CD4-positive, CD25-positive, alpha-beta regulatory T cell (primary cell): ENCODE results near the gene RGL4. TPM values are rescaled to one million over a fixed set of nuclear protein-coding genes. Genes with fewer than 3 reads are reported as not detected.
"Not testable (repeated sequence)": the region's sequence is repeated elsewhere in the genome, so short reads cannot be mapped to it uniquely, and the experiment has no call there.

ENCODE experiments used
- ATAC-seq, 2 donors: fragments of 150-1000 bp; cut with Tn5 transposase; one replicate each; pipeline ENCODE4 v1.10.0; 2021; ENCODE audit warnings: low read depth in 2 of 2, moderate number of reproducible peaks in 2 of 2, moderate library complexity in 1 of 2
- DNase-seq, 3 donors: peaks; one replicate each; pipeline versions ENCODE4 v3.0.0 to v3.0.0-alpha.2; 2012 to 2022; ENCODE audit warnings: mixed read lengths in 1 of 3
- H3K27ac ChIP-seq: one replicate; pipeline ENCODE4 v1.7.0; 2013; ENCODE audit warnings: mild to moderate bottlenecking, low read length; ENCODE audit not compliant: insufficient read depth, poor library complexity, severe bottlenecking
- H3K27me3 ChIP-seq: one replicate; pipeline ENCODE4 v1.7.0; 2013; ENCODE audit warnings: low read length; ENCODE audit not compliant: control insufficient read depth, insufficient read depth
- H3K36me3 ChIP-seq: one replicate; pipeline ENCODE4 v1.7.0; 2013; ENCODE audit warnings: mild to moderate bottlenecking, low read length, moderate library complexity; ENCODE audit not compliant: control insufficient read depth, insufficient read depth
- H3K4me1 ChIP-seq: 2 replicates; pipeline ENCODE4 v1.7.0; 2013; ENCODE audit warnings: mild to moderate bottlenecking, low read length; ENCODE audit not compliant: insufficient read depth, control insufficient read depth, poor library complexity, severe bottlenecking
- H3K4me3 ChIP-seq: one replicate; pipeline ENCODE4 v1.7.0; 2013; ENCODE audit warnings: low read depth, mild to moderate bottlenecking, low read length, moderate library complexity
- H3K9me3 ChIP-seq, 2 experiments: 1 replicate in 1 of 2; 2 replicates in 1 of 2; pipeline ENCODE4 v1.7.0; 2013; ENCODE audit warnings: low read length in 2 of 2, mild to moderate bottlenecking in 1 of 2, moderate library complexity in 1 of 2; ENCODE audit not compliant: control insufficient read depth in 2 of 2
- H3K27ac Mint-ChIP-seq, 3 donors: one replicate each; pipeline ENCODE4 v1.8.0; 2020 to 2022; ENCODE audit warnings: mild to moderate bottlenecking in 3 of 3, mixed read lengths in 3 of 3, moderate library complexity in 2 of 3
- H3K27me3 Mint-ChIP-seq: one replicate; pipeline ENCODE4 v1.8.0; 2022; ENCODE audit warnings: mild to moderate bottlenecking, mixed read lengths
- H3K36me3 Mint-ChIP-seq: one replicate; pipeline ENCODE4 v1.8.0; 2020; ENCODE audit warnings: mixed read lengths
- H3K4me1 Mint-ChIP-seq, 4 donors: one replicate each; pipeline ENCODE4 v1.8.0; 2020 to 2022; ENCODE audit warnings: mixed read lengths in 4 of 4, mild to moderate bottlenecking in 1 of 4
- H3K4me3 Mint-ChIP-seq, 4 donors: one replicate each; pipeline ENCODE4 v1.8.0; 2020 to 2022; ENCODE audit warnings: mild to moderate bottlenecking in 4 of 4, mixed read lengths in 4 of 4, moderate library complexity in 3 of 4
- H3K9me3 Mint-ChIP-seq, 7 donors: one replicate each; pipeline ENCODE4 v1.8.0; 2020 to 2022; ENCODE audit warnings: mixed read lengths in 7 of 7, mild to moderate bottlenecking in 3 of 7, moderate library complexity in 2 of 7
- polyA plus RNA-seq, 4 donors: library from polyadenylated mRNA; unstranded; fragments of 300-500 nt; fragmentation: Illumina TruSeq; gene quantifications; one replicate each; pipeline ENCODE4 v1.2.3, GENCODE V29; 2021
- total RNA-seq: library from RNA; stranded (reverse); gene quantifications from one replicate; pipeline ENCODE4 v1.2.3, GENCODE V29; 2022

RGL4 gene
- total and polyA plus RNA-seq, 5 donors from 2014 or later, result 22.1 to 85.0 (median 82.7) TPM

- Histone ChIP-seq H3K9me3 (no peaks in the 10 kb centered on the region), H3K4me3 (no peak overlapping the region), H3K36me3 (peaks cover 19% of the 10 kb centered on the region), H3K27me3 (no peaks in the 10 kb centered on the region), H3K4me1 (no peaks in the 10 kb centered on the region), H3K27ac (no peak overlapping the region)
- H3K4me1 Mint-ChIP-seq, result peaks cover 0 to 2% (median under 1%) of the 10 kb centered on the region in 4 donors
- no peak overlapping the region for H3K27ac Mint-ChIP-seq
- DNase-seq (no peak), ATAC-seq (no peak)
- H3K9me3 Mint-ChIP-seq, result peaks cover 0 to 1% (median 0%) of the 10 kb centered on the region in 7 donors
- H3K27me3 Mint-ChIP-seq, result no peaks in the 10 kb centered on the region
- H3K4me3 Mint-ChIP-seq, result no peak overlapping the region
- H3K36me3 Mint-ChIP-seq, result peaks cover 27% of the 10 kb centered on the region
Measured at GRCh38 chr22:23657727-23658126, 33.1 kb upstream of the RGL4 start.

- not testable (repeated sequence) for H3K4me3 Mint-ChIP-seq, H3K27me3 Mint-ChIP-seq, H3K27ac Mint-ChIP-seq, H3K27ac ChIP-seq, H3K9me3 ChIP-seq, H3K4me1 ChIP-seq, ATAC-seq, H3K4me3 ChIP-seq, H3K9me3 Mint-ChIP-seq, H3K27me3 ChIP-seq, DNase-seq, H3K4me1 Mint-ChIP-seq
- peaks cover 19% of the 10 kb centered on the region for H3K36me3 ChIP-seq
- peaks cover 34% of the 10 kb centered on the region for H3K36me3 Mint-ChIP-seq
Measured at GRCh38 chr22:23660381-23660780, 30.4 kb upstream of the RGL4 start.

- Histone ChIP-seq H3K27me3 (no peaks in the 10 kb centered on the region), H3K36me3 (no peaks in the 10 kb centered on the region), H3K4me3 (no peak overlapping the region), H3K9me3 (no peaks in the 10 kb centered on the region), H3K27ac (no peak overlapping the region), H3K4me1 (no peaks in the 10 kb centered on the region)
- Mint-ChIP-seq H3K4me1 (peaks cover 0 to 4% (median under 1%) of the 10 kb centered on the region in 4 donors), H3K27me3 (no peaks in the 10 kb centered on the region), H3K4me3 (no peak overlapping the region), H3K36me3 (peaks cover 17% of the 10 kb centered on the region), H3K9me3 (peaks cover 0 to 2% (median 0%) of the 10 kb centered on the region in 7 donors), H3K27ac (peak overlapping the region in 1 of 3 donors; percentile 73)
- DNase-seq (no peak), ATAC-seq (no peak)
Measured at GRCh38 chr22:23670378-23671295, 20.2 kb upstream of the RGL4 start.

- H3K9me3 Mint-ChIP-seq, H3K27me3 ChIP-seq, H3K4me3 ChIP-seq, H3K27ac ChIP-seq, DNase-seq, H3K9me3 ChIP-seq, H3K4me1 ChIP-seq, H3K4me1 Mint-ChIP-seq, H3K36me3 ChIP-seq, H3K4me3 Mint-ChIP-seq, H3K27ac Mint-ChIP-seq, H3K27me3 Mint-ChIP-seq, ATAC-seq: not testable (repeated sequence)
- H3K36me3 Mint-ChIP-seq, result peaks cover 14% of the 10 kb centered on the region
Measured at GRCh38 chr22:23671387-23671786, 19.4 kb upstream of the RGL4 start.

GRCh38 chr22:23672307-23673049, 18.3 kb upstream of the RGL4 start:
- Mint-ChIP-seq H3K27ac (peak overlapping the region in 1 of 3 donors; percentile 87), H3K36me3 (peaks cover 15% of the 10 kb centered on the region)
- H3K27ac ChIP-seq, H3K4me3 ChIP-seq, H3K27me3 ChIP-seq, H3K9me3 Mint-ChIP-seq, H3K36me3 ChIP-seq, ATAC-seq, H3K27me3 Mint-ChIP-seq, DNase-seq, H3K9me3 ChIP-seq, H3K4me1 ChIP-seq, H3K4me1 Mint-ChIP-seq, H3K4me3 Mint-ChIP-seq: not testable (repeated sequence)

- peak overlapping the region in 1 of 3 donors; percentile 38 for H3K27ac Mint-ChIP-seq
- Histone ChIP-seq H3K9me3 (no peaks in the 10 kb centered on the region), H3K27ac (no peak overlapping the region), H3K4me3 (no peak overlapping the region), H3K36me3 (no peaks in the 10 kb centered on the region), H3K4me1 (peaks cover 4% of the 10 kb centered on the region), H3K27me3 (no peaks in the 10 kb centered on the region)
- no peak overlapping the region for H3K4me3 Mint-ChIP-seq
- H3K36me3 Mint-ChIP-seq, result peaks cover 22% of the 10 kb centered on the region
- ATAC-seq (no peak), DNase-seq (no peak)
- H3K9me3 Mint-ChIP-seq, result peaks cover 0 to 2% (median 0%) of the 10 kb centered on the region in 7 donors
- peaks cover 0 to 13% (median 1%) of the 10 kb centered on the region in 4 donors for H3K4me1 Mint-ChIP-seq
- no peaks in the 10 kb centered on the region for H3K27me3 Mint-ChIP-seq
Measured at GRCh38 chr22:23673050-23673620, 17.7 kb upstream of the RGL4 start.

GRCh38 chr22:23673826-23674690, 16.8 kb upstream of the RGL4 start:
- peaks cover 0 to 16% (median 2%) of the 10 kb centered on the region in 4 donors for H3K4me1 Mint-ChIP-seq
- H3K27ac Mint-ChIP-seq, result peak overlapping the region in 2 of 3 donors; percentile 38 to 76
- Histone ChIP-seq H3K9me3 (no peaks in the 10 kb centered on the region), H3K27me3 (no peaks in the 10 kb centered on the region), H3K4me1 (peaks cover 4% of the 10 kb centered on the region), H3K27ac (no peak overlapping the region), H3K36me3 (no peaks in the 10 kb centered on the region), H3K4me3 (no peak overlapping the region)
- H3K36me3 Mint-ChIP-seq, result peaks cover 22% of the 10 kb centered on the region
- no peaks in the 10 kb centered on the region for H3K27me3 Mint-ChIP-seq
- no peak for DNase-seq
- no peak for ATAC-seq
- H3K9me3 Mint-ChIP-seq, result peaks cover 0 to 2% (median 0%) of the 10 kb centered on the region in 7 donors
- no peak overlapping the region for H3K4me3 Mint-ChIP-seq
